Stimulated activated naive B cell treated with anti-CD40 and anti-IgM and Interleukin-4, amounts not matched to agents 10 μg/mL and 1 μg/mL and 100 μg/mL, for 72 hours (primary cell): Measurements from ENCODE around the gene PCSK2.

Experiments
- ATAC-seq, 2 donors: fragments of 150-1000 bp; cut with Tn5 transposase; replicated peaks; 2 replicates each; pipeline ENCODE4 v1.10.0; 2021; ENCODE audit warnings: moderate library complexity in 1 of 2
- DNase-seq: peaks from one replicate; pipeline ENCODE4 v3.0.0; 2021
- H3K27ac Mint-ChIP-seq: one replicate; pipeline ENCODE4 v1.8.0; 2022; ENCODE audit warnings: mild to moderate bottlenecking, mixed read lengths
- H3K27me3 Mint-ChIP-seq, 2 donors: one replicate each; pipeline ENCODE4 v1.8.0; 2022; ENCODE audit warnings: mixed read lengths in 2 of 2
- H3K36me3 Mint-ChIP-seq, 2 donors: one replicate each; pipeline ENCODE4 v1.8.0; 2022; ENCODE audit warnings: mixed read lengths in 2 of 2, mild to moderate bottlenecking in 1 of 2
- H3K4me1 Mint-ChIP-seq, 2 donors: one replicate each; pipeline ENCODE4 v1.8.0; 2022; ENCODE audit warnings: mixed read lengths in 2 of 2, mild to moderate bottlenecking in 1 of 2
- H3K4me3 Mint-ChIP-seq, 2 donors: one replicate each; pipeline ENCODE4 v1.8.0; 2022; ENCODE audit warnings: mild to moderate bottlenecking in 2 of 2, mixed read lengths in 2 of 2, moderate library complexity in 1 of 2
- H3K9me3 Mint-ChIP-seq, 2 donors: one replicate each; pipeline ENCODE4 v1.8.0; 2022; ENCODE audit warnings: mixed read lengths in 2 of 2, mild to moderate bottlenecking in 1 of 2

PCSK2 gene

GRCh38 chr20:17465236-17465635 is 238.4 kb downstream of the PCSK2 start:
- no peaks in the 10 kb centered on the region for H3K36me3 Mint-ChIP-seq
- H3K9me3 Mint-ChIP-seq: peaks cover 0 to 1% of the 10 kb centered on the region in 2 donors
- H3K4me3 Mint-ChIP-seq: no peak overlapping the region
- peaks cover 16 to 27% of the 10 kb centered on the region in 2 donors for H3K27me3 Mint-ChIP-seq
- DNase-seq (no peak), ATAC-seq (no peak)
- H3K27ac Mint-ChIP-seq: no peak overlapping the region
- H3K4me1 Mint-ChIP-seq: no peaks in the 10 kb centered on the region

- no peaks in the 10 kb centered on the region for H3K36me3 Mint-ChIP-seq
- H3K4me3 Mint-ChIP-seq: no peak overlapping the region
- DNase-seq (no peak), ATAC-seq (no peak)
- no peaks in the 10 kb centered on the region for H3K9me3 Mint-ChIP-seq
- no peaks in the 10 kb centered on the region for H3K4me1 Mint-ChIP-seq
- no peak overlapping the region for H3K27ac Mint-ChIP-seq
- H3K27me3 Mint-ChIP-seq: peaks cover 16 to 27% of the 10 kb centered on the region in 2 donors
Measured at GRCh38 chr20:17466641-17467040, 239.8 kb downstream of the PCSK2 start.

GRCh38 chr20:17467120-17467655 is 240.3 kb downstream of the PCSK2 start:
- Mint-ChIP-seq H3K27me3 (peaks cover 15 to 23% of the 10 kb centered on the region in 2 donors), H3K4me1 (no peaks in the 10 kb centered on the region), H3K9me3 (no peaks in the 10 kb centered on the region), H3K27ac (no peak overlapping the region), H3K4me3 (no peak overlapping the region), H3K36me3 (no peaks in the 10 kb centered on the region)
- DNase-seq (no peak), ATAC-seq (no peak)

DNA sequence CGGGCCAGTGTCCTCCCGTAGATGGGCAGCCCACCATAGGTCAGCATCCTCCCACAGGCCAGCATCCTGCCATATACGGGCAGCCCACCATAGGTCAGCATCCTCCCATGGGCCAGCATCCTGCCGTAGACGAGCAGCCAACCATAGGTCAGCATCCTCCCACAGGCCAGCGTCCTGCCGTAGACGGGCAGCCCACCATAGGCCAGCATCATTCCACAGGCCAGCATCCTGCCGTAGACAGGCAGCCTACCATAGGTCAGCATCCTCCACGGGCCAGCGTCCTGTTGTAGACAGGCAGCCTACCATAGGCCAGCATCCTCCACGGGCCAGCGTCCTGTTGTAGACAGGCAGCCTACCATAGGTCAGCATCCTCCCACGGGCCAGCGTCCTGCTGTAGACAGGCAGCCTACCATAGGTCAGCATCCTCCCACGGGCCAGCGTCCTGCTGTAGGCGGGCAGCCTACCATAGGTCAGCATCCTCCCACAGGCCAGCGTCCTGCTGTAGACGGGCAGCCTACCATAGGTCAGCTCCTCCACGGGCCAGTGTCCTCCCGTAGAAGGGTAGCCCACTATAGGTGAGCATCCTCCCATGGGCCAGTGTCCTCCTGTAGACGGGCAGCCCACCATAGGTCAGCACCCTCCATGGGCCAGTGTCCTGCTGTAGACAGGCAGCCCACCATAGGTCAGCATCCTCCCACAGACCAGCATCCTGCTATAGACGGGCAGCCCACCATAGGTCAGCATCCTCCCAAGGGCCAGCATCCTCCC is 241.4 kb downstream of the PCSK2 start:
- DNase-seq: no peak
- Mint-ChIP-seq H3K36me3 (no peaks in the 10 kb centered on the region), H3K9me3 (no peaks in the 10 kb centered on the region), H3K27ac (no peak overlapping the region), H3K4me1 (no peaks in the 10 kb centered on the region), H3K27me3 (peaks cover 11 to 18% of the 10 kb centered on the region in 2 donors), H3K4me3 (no peak overlapping the region)
- ATAC-seq: no peak

- Mint-ChIP-seq H3K36me3 (no peaks in the 10 kb centered on the region), H3K27ac (no peak overlapping the region), H3K27me3 (peaks cover 14 to 15% of the 10 kb centered on the region in 2 donors), H3K4me3 (no peak overlapping the region), H3K9me3 (no peaks in the 10 kb centered on the region), H3K4me1 (no peaks in the 10 kb centered on the region)
- ATAC-seq (no peak), DNase-seq (no peak)
Measured at GRCh38 chr20:17469246-17470030, 242.6 kb downstream of the PCSK2 start.

- peaks cover 6 to 15% of the 10 kb centered on the region in 2 donors for H3K27me3 Mint-ChIP-seq
- H3K36me3 Mint-ChIP-seq: no peaks in the 10 kb centered on the region
- no peak overlapping the region for H3K4me3 Mint-ChIP-seq
- H3K9me3 Mint-ChIP-seq: peaks cover 0 to 4% of the 10 kb centered on the region in 2 donors
- no peak overlapping the region for H3K27ac Mint-ChIP-seq
- no peak for DNase-seq
- H3K4me1 Mint-ChIP-seq: no peaks in the 10 kb centered on the region
- ATAC-seq: no peak
Measured at GRCh38 chr20:17470521-17470920, 243.7 kb downstream of the PCSK2 start.

- Mint-ChIP-seq H3K36me3 (no peaks in the 10 kb centered on the region), H3K27ac (no peak overlapping the region), H3K27me3 (peaks cover 6 to 15% of the 10 kb centered on the region in 2 donors), H3K4me3 (no peak overlapping the region), H3K4me1 (no peaks in the 10 kb centered on the region), H3K9me3 (peaks cover 0 to 4% of the 10 kb centered on the region in 2 donors)
- DNase-seq (no peak), ATAC-seq (no peak)
Measured at GRCh38 chr20:17470973-17471372, 244.1 kb downstream of the PCSK2 start.

DNA sequence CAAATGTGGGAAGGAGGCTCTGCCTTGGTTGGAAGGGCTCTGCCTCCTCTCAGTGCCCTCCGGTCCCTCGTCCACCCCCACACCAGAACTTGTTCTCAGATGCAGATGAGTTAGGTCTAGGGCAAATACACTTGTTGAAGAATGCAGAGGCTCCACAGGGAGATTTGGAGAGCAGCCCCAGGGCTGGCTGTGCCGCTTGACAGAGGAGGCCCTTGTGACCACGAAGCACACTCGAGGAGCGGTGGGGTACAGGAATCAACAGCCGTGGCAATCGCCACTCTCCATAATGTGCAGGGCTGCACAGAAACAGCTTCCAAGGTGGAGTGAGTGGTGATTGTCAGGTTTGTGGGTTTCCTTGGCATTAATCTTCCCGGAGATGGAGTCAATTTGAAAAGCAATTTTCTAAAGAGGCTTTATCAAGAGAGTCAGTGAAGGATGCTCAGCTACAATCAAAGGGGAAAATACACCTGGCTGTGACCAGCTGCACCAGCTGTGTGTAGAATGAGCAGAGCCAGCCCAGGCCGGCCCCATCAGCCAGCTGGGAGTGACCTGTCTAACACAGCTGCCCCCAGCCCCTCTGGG is 244.9 kb downstream of the PCSK2 start:
- ATAC-seq: no peak
- no peaks in the 10 kb centered on the region for H3K36me3 Mint-ChIP-seq

GRCh38 chr20:17473659-17474058 is 246.8 kb downstream of the PCSK2 start:
- H3K4me1 Mint-ChIP-seq: no peaks in the 10 kb centered on the region
- ATAC-seq: no peak
- no peak overlapping the region for H3K4me3 Mint-ChIP-seq
- H3K9me3 Mint-ChIP-seq: peaks cover 0 to 4% of the 10 kb centered on the region in 2 donors
- H3K36me3 Mint-ChIP-seq: no peaks in the 10 kb centered on the region
- DNase-seq: no peak
- peaks cover 0 to 13% of the 10 kb centered on the region in 2 donors for H3K27me3 Mint-ChIP-seq
- H3K27ac Mint-ChIP-seq: no peak overlapping the region

More for the DNA sequence above, 244.9 kb downstream of the PCSK2 start:
- peaks cover 0 to 4% of the 10 kb centered on the region in 2 donors for H3K9me3 Mint-ChIP-seq
- DNase-seq: no peak
- no peak overlapping the region for H3K27ac Mint-ChIP-seq
- H3K4me3 Mint-ChIP-seq: no peak overlapping the region
- H3K27me3 Mint-ChIP-seq: peaks cover 4 to 15% of the 10 kb centered on the region in 2 donors
- H3K4me1 Mint-ChIP-seq: no peaks in the 10 kb centered on the region

DNA sequence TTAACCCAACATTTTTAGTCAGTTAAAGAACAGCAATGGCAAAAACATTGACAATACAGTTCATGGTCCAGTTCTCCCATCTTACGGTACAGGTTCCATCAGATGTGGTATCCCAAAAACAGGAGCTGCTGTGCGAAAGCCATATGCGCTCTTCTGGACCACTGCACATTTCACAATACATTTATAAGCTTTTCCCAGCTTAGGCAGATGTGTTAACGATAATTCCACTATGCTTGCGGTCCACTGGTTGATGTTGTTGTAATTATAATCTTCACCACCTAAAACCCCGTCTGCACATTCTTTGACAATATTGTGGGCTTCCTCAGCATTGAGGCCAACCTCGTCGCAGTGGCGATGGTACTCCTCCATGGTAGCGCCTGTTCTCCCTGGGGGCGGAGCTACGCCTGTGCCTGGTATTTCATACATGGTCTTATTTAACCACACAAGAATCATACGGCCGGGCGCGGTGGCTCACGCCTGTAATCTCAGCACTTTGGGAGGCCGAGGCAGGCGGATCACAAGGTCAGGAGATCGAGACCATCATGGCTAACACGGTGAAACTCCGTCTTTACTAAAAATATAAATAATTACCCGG is 252.3 kb downstream of the PCSK2 start:
- H3K4me1 Mint-ChIP-seq: no peaks in the 10 kb centered on the region
- no peak overlapping the region for H3K27ac Mint-ChIP-seq
- no peak overlapping the region for H3K4me3 Mint-ChIP-seq
- no peaks in the 10 kb centered on the region for H3K36me3 Mint-ChIP-seq
- H3K27me3 Mint-ChIP-seq: peaks cover 24 to 34% of the 10 kb centered on the region in 2 donors
- no peak for DNase-seq
- H3K9me3 Mint-ChIP-seq: peaks cover 0 to 4% of the 10 kb centered on the region in 2 donors
- ATAC-seq: no peak

GRCh38 chr20:17480696-17481095 is 253.9 kb downstream of the PCSK2 start:
- no peak overlapping the region for H3K4me3 Mint-ChIP-seq
- H3K27me3 Mint-ChIP-seq: peaks cover 16 to 34% of the 10 kb centered on the region in 2 donors
- H3K4me1 Mint-ChIP-seq: no peaks in the 10 kb centered on the region
- no peak overlapping the region for H3K27ac Mint-ChIP-seq
- H3K36me3 Mint-ChIP-seq: no peaks in the 10 kb centered on the region
- ATAC-seq (no peak), DNase-seq (no peak)
- no peaks in the 10 kb centered on the region for H3K9me3 Mint-ChIP-seq

DNA sequence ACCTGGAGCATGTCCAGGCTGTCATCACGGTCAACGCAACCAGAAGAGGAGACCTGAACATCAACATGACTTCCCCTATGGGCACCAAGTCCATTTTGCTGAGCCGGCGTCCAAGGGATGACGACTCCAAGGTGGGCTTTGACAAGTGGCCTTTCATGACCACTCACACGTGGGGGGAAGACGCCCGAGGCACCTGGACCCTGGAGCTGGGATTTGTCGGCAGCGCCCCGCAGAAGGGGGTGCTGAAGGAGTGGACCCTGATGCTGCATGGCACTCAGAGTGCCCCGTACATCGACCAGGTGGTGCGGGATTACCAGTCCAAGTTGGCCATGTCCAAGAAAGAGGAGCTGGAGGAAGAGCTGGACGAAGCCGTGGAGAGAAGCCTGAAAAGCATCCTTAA is 254.8 kb downstream of the PCSK2 start:
- no peaks in the 10 kb centered on the region for H3K4me1 Mint-ChIP-seq
- H3K36me3 Mint-ChIP-seq: no peaks in the 10 kb centered on the region
- no peaks in the 10 kb centered on the region for H3K9me3 Mint-ChIP-seq

DNA sequence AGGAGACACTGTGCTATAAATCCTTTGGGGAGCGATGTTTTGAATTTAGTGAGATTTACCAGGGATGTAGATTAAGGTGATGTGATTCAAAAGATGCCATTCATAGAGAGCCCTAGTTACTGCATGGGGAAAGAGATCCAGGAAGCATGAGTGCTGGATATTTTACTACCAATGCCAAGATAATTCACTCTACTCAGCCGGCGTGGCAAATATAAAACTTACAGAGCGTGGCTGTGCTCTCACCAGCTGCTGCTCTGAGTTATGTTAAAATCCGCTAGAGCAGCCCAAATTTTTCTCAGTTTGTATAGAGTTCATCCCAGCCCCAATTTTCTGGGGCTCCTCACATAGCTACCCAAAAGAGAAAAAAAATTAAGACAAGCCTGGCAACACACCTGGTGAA is 255.7 kb downstream of the PCSK2 start:
- no peak overlapping the region for H3K4me3 Mint-ChIP-seq
- no peaks in the 10 kb centered on the region for H3K9me3 Mint-ChIP-seq
- no peak overlapping the region for H3K27ac Mint-ChIP-seq
- H3K36me3 Mint-ChIP-seq: no peaks in the 10 kb centered on the region
- no peaks in the 10 kb centered on the region for H3K4me1 Mint-ChIP-seq
- peaks cover 20 to 44% of the 10 kb centered on the region in 2 donors for H3K27me3 Mint-ChIP-seq
- ATAC-seq (no peak), DNase-seq (no peak)

More for the DNA sequence above, 254.8 kb downstream of the PCSK2 start:
- H3K27me3 Mint-ChIP-seq: peaks cover 20 to 42% of the 10 kb centered on the region in 2 donors
- H3K4me3 Mint-ChIP-seq: no peak overlapping the region
- DNase-seq (no peak), ATAC-seq (no peak)
- H3K27ac Mint-ChIP-seq: no peak overlapping the region

DNA sequence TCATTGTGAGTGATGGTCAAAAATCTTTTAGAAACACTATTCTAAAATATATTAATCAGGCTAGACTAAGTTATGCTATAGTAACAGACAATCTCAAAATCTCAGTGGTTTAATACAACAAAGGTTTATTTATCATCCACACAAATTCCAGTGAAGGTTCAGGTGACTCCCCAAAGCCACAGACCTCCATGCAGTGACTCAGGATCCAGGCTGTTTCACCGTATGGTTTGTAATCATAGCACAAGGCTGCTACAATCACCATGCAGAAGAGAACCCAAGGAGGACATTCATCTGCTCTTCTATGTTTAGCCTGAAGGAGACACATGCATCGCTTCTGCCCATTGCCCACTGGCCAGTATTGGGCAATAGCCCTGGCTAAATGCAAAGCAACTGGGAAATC is 258.2 kb downstream of the PCSK2 start:
- Mint-ChIP-seq H3K27me3 (peaks cover 21 to 40% of the 10 kb centered on the region in 2 donors), H3K36me3 (no peaks in the 10 kb centered on the region), H3K27ac (no peak overlapping the region), H3K4me3 (no peak overlapping the region), H3K9me3 (no peaks in the 10 kb centered on the region), H3K4me1 (no peaks in the 10 kb centered on the region)
- DNase-seq (no peak), ATAC-seq (no peak)
